ENCODE results near the gene BTAF1. TPM values are rescaled to one million over a fixed set of nuclear protein-coding genes. Genes with fewer than 3 reads are reported as not detected.
"Not testable (repeated sequence)": the region's sequence is repeated elsewhere in the genome, so short reads cannot be mapped to it uniquely, and the experiment has no call there.

BTAF1 gene
- total and polyA plus RNA-seq, 8 donors: 2.3 to 146 (median 32.9) TPM

DNA sequence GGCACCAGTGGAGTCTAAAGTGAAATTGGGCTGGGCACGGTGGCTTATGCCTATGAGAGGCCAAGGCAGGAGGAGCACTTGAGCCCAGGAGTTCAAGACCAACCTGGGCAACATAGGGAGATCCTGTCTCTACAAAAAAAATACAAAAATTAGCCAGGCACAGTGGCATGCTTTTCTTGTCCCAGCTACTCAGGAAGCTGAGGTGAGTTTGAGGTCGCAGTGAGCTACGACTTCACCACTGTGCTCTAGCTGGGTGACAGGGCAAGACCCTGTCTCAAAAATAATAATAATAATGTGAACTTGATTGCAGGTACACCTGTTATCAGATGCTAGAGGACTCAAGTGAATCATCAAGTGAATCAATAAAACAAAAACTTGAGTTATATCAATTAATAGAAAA is 108.0 kb downstream of the BTAF1 start:
- 85 to 94% (median 91%) methylated on average over 3 of the region's 3 CpGs for WGBS, 5 donors

DNA sequence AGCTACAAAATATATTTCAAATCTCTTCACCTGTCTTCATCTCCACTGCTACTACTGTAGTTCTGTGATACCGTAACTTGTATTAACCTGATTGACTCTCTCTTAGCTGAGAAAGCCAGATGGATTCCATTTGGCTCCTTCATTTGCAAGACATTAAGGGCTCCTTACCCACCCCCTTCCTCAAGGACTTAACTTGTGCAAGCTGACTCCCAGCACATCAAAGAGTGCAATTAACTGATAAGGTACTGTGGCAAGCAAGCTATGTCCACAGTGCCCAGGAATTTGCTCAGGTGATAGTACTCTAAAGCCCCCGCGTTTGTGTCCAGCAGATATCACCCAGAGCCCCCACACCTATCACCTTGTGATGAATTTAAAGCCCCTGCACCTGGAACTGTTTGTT is 109.5 kb downstream of the BTAF1 start:
- DNase-seq: peak in 1 of 2 donors; percentile 20
- H3K4me1 ChIP-seq; intact Hi-C loops (cut with DNase I; ENCODE audit: low total_unique reads); H3K9me3 ChIP-seq; H3K27me3 ChIP-seq; H3K4me3 ChIP-seq; H3K27ac ChIP-seq: not testable (repeated sequence)
- 51 to 77% (median 62%) methylated on average over 3 of the region's 3 CpGs for WGBS, 5 donors
- H3K36me3 ChIP-seq: peaks cover 4 to 64% (median 58%) of the 10 kb centered on the region in 4 donors

More for the DNA sequence above, 108.0 kb downstream of the BTAF1 start:
- H3K4me1 ChIP-seq: peaks cover 0 to 13% (median 0%) of the 10 kb centered on the region in 4 donors
- no peak overlapping the region for H3K27ac ChIP-seq
- TF ChIP-seq EP300 (IDR thresholded peaks at IDR 0.05) (no peak), POLR2A (IDR thresholded peaks at IDR 0.05) (no peak), POLR2AphosphoS5 (IDR thresholded peaks at IDR 0.05) (no peak)
- TF ChIP-seq, protein P1, sequence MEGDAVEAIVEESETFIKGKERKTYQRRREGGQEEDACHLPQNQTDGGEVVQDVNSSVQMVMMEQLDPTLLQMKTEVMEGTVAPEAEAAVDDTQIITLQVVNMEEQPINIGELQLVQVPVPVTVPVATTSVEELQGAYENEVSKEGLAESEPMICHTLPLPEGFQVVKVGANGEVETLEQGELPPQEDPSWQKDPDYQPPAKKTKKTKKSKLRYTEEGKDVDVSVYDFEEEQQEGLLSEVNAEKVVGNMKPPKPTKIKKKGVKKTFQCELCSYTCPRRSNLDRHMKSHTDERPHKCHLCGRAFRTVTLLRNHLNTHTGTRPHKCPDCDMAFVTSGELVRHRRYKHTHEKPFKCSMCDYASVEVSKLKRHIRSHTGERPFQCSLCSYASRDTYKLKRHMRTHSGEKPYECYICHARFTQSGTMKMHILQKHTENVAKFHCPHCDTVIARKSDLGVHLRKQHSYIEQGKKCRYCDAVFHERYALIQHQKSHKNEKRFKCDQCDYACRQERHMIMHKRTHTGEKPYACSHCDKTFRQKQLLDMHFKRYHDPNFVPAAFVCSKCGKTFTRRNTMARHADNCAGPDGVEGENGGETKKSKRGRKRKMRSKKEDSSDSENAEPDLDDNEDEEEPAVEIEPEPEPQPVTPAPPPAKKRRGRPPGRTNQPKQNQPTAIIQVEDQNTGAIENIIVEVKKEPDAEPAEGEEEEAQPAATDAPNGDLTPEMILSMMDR (IDR thresholded peaks at IDR 0.05): no peak
- no peak for DNase-seq
- no peaks in the 10 kb centered on the region for H3K27me3 ChIP-seq
- no peak overlapping the region for H3K4me3 ChIP-seq
- peaks cover 17 to 79% (median 73%) of the 10 kb centered on the region in 4 donors for H3K36me3 ChIP-seq
- intact Hi-C loops (cut with DNase I; ENCODE audit: low total_unique reads): no loop called here
- no peaks in the 10 kb centered on the region for H3K9me3 ChIP-seq

DNA sequence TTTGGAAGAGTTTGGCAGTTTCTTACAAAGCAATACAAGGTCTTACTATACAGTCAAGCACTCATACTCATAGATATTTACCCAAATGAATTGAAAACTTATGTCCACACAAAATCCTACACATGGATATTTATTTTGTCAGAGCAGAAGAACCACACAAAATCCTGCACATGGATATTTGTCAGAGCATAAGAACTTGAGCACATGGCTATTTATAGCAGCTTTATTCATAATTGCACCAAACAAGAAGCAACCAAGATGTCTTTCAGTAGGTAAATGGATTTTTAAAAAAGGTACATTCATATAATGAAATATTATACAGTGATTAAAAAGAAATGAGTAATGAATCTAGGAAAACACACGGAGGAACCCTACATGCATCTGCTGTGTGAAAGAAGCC is 115.4 kb downstream of the BTAF1 start:
- Histone ChIP-seq H3K4me3 (no peak overlapping the region), H3K27ac (no peak overlapping the region), H3K27me3 (no peaks in the 10 kb centered on the region), H3K9me3 (no peaks in the 10 kb centered on the region), H3K4me1 (no peaks in the 10 kb centered on the region), H3K36me3 (peaks cover 0 to 6% (median 5%) of the 10 kb centered on the region in 4 donors)
- intact Hi-C loops (cut with DNase I; ENCODE audit: low total_unique reads): no loop called here
- no peak for DNase-seq
- TF ChIP-seq POLR2AphosphoS5 (IDR thresholded peaks at IDR 0.05) (no peak), EP300 (IDR thresholded peaks at IDR 0.05) (no peak), POLR2A (IDR thresholded peaks at IDR 0.05) (no peak)
- WGBS, 5 donors: 82 to 93% (median 92%) methylated on average over 1 of the region's 1 CpG

DNA sequence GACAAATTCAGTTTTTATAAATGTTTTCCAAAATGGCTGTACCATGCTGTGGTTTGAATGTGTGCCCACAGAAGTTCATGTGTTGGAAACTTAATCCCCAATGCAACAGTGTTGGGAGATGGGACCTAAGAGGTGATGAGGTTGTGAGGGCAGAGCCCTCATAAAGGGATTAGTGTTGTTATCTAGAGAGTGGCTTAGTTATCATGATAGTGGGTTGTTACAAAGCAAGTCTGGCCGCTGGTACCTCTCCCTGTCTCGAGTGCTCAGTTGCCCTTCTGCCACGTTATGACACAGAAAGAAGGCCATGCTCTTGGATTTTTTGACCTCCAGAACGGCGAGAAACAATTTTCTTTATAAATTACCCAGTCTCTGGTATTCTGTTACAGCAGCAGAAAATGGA is 119.0 kb downstream of the BTAF1 start:
- Histone ChIP-seq H3K4me1 (no peaks in the 10 kb centered on the region), H3K4me3 (no peak overlapping the region), H3K36me3 (no peaks in the 10 kb centered on the region), H3K9me3 (no peaks in the 10 kb centered on the region), H3K27me3 (no peaks in the 10 kb centered on the region), H3K27ac (no peak overlapping the region)
- intact Hi-C loops (cut with DNase I; ENCODE audit: low total_unique reads): no loop called here
- TF ChIP-seq EP300 (IDR thresholded peaks at IDR 0.05) (no peak), POLR2A (IDR thresholded peaks at IDR 0.05) (no peak), POLR2AphosphoS5 (IDR thresholded peaks at IDR 0.05) (no peak)
- TF ChIP-seq, protein P1 (IDR thresholded peaks at IDR 0.05): no peak
- WGBS, 5 donors: 76 to 88% (median 77%) methylated on average over 5 of the region's 5 CpGs
- DNase-seq: no peak

DNA sequence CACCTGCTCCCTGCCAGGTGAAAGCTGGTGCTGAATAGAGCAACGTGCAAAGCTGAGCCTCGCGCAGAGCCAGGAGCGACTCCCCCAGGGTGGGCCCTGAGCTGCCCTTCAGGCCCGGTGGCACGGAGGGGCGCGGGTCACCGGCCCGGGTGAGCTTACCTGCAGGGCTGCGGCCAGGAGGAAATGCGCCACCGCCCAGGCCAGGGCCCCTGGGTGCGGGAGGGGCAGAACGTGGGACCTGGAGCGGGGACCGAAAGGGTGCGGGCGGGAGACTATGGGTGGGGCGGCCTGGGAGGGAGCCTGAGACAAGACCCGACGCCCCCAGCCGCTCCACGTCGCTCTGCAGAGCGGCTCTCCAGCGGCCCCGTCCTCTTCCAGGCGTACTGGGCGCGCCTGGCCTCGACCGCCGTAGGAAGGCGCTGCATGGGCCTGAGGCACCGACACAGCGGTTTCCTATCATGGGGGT is 122.1 kb downstream of the BTAF1 start:
- H3K27ac ChIP-seq: no peak overlapping the region
- H3K4me1 ChIP-seq: no peaks in the 10 kb centered on the region
- H3K36me3 ChIP-seq: peaks cover 0 to 6% (median 1%) of the 10 kb centered on the region in 4 donors
- WGBS, 5 donors: 35 to 41% (median 38%) methylated on average over 5 to 37 of the region's 37 CpGs
- H3K27me3 ChIP-seq: no peaks in the 10 kb centered on the region
- H3K9me3 ChIP-seq: no peaks in the 10 kb centered on the region
- TF ChIP-seq EP300 (IDR thresholded peaks at IDR 0.05) (no peak), POLR2AphosphoS5 (IDR thresholded peaks at IDR 0.05) (no peak), POLR2A (IDR thresholded peaks at IDR 0.05) (no peak)
- TF ChIP-seq, protein P1 (IDR thresholded peaks at IDR 0.05): no peak
- intact Hi-C loops (cut with DNase I; ENCODE audit: low total_unique reads): no loop called here
- peak in 1 of 2 donors; percentile 34 for DNase-seq
- H3K4me3 ChIP-seq: no peak overlapping the region

Data from stomach (tissue), 9 donors.